Measurements from ENCODE around the gene RAB11FIP4.

Gene RAB11FIP4

DNA sequence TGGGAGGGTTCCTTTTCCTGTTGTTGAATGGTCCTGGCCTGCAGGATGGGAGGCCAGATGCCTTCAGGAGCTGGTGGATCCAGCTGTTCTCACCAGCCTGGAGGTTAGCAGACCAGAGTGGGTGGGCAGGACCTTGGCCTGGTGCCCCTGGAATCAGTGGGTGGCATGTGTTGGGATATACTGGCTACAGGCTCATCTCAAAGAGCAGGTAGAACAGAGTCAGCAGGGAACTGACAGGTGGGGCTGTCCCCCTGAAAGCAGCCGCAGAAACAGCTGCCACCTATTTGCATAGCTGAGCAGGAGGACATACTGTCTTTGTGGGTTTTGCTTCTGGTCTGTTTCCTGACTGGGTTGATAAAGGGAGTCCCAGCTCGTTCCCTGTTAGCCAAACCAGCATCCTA, 144.1 kb downstream of the RAB11FIP4 start:
- in situ Hi-C loops (cut with MboI; ENCODE audit: low pct_unique_long_range_greater_than_20kb, low sequenced_read_pairs, unreplicated experiment), result loop anchor here (10.0 kb wide), 1 partner anchor 309 kb away; no protein-coding TSS in a partner anchor
- TF ChIP-seq, protein P1, sequence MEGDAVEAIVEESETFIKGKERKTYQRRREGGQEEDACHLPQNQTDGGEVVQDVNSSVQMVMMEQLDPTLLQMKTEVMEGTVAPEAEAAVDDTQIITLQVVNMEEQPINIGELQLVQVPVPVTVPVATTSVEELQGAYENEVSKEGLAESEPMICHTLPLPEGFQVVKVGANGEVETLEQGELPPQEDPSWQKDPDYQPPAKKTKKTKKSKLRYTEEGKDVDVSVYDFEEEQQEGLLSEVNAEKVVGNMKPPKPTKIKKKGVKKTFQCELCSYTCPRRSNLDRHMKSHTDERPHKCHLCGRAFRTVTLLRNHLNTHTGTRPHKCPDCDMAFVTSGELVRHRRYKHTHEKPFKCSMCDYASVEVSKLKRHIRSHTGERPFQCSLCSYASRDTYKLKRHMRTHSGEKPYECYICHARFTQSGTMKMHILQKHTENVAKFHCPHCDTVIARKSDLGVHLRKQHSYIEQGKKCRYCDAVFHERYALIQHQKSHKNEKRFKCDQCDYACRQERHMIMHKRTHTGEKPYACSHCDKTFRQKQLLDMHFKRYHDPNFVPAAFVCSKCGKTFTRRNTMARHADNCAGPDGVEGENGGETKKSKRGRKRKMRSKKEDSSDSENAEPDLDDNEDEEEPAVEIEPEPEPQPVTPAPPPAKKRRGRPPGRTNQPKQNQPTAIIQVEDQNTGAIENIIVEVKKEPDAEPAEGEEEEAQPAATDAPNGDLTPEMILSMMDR (IDR thresholded peaks at IDR 0.05; ENCODE audit: extremely low read depth, insufficient read depth, missing control alignments), result no peak
- DNase-seq (ENCODE audit: low spot score), result peak; percentile 88

DNA sequence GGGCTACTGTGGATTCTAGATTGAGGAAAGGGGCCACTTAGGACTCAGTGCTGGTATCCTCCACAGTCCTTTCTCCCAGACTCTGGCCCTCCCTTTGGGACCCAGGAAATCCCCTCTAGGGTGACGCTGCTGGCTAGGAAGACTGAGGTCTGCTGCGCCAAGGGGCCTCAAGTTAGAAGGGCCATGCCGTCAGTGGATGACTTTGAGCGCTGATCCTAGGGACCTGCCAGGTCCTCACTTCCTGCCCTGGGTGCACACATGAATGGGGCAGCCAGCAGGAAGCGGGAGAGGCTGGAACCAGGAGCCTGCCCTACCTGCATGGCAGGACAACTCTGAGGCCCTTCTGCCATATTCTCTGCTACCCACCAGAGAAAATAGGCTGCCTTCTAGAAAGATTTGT, 145.0 kb downstream of the RAB11FIP4 start:
- in situ Hi-C loops (cut with MboI; ENCODE audit: low pct_unique_long_range_greater_than_20kb, low sequenced_read_pairs, unreplicated experiment), result loop anchor here (10.0 kb wide), 1 partner anchor 308 kb away; no protein-coding TSS in a partner anchor
- TF ChIP-seq, protein P1 (IDR thresholded peaks at IDR 0.05; ENCODE audit: extremely low read depth, insufficient read depth, missing control alignments), result no peak
- no peak for DNase-seq (ENCODE audit: low spot score)

DNA sequence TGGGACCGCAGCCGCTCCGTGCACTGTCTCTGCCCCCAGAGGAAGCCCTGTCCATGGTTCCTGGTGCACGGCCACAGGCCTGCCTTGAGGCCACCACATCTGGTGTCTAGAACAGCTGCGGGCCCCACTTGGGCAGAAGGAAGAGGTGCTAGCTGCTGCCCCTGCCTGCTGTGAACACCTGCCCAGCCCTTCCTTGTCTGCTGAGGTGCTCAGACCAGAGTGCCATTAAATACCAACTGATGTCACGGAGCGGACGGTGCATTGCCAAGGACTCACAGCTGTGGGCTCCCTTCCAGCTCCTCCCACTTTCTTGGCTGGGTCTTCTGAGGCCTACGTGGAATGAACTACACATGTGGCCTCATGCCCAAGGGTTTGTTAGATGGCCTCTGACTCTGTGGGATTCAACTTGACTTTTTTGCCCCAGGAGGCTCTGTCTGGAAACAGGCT, 146.1 kb downstream of the RAB11FIP4 start:
- TF ChIP-seq, protein P1 (IDR thresholded peaks at IDR 0.05; ENCODE audit: extremely low read depth, insufficient read depth, missing control alignments), result no peak
- no peak for DNase-seq (ENCODE audit: low spot score)
- in situ Hi-C loops (cut with MboI; ENCODE audit: low pct_unique_long_range_greater_than_20kb, low sequenced_read_pairs, unreplicated experiment), result loop anchor here (10.0 kb wide), 1 partner anchor 307 kb away; no protein-coding TSS in a partner anchor

DNA sequence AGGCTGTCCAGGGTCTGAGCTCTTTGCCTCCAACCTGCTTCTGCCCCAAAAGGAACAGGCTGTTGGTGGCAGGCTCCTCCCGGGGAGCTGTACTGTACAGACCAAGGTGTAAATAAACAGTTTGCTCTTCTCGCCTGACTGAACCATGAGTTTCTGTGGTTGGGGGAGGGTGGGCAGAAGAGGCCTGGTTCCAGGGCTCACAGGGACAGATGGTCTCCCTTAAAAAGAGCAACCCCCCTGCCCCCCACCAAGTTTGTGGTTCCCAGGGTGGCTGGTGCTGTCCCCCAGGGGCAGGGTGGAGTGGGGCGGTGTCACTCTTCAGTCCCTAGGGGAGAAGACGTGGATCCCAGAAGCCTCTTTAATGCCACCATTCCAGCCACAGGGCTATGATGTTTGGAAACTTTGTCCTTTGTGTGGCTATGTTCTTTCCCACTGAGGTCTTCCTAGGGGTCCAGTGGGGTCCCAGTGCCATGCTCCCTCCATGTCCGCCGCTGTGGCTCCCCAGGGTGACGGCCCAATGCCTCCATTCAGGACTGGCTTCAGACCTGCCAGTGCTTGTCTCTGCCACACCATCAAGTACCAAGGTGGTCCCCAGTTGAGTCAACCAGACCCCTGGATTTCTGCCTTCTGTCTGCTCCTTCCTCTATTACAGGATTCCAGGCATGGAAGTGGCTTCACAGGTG, 146.7 kb downstream of the RAB11FIP4 start:
- TF ChIP-seq, protein P1 (IDR thresholded peaks at IDR 0.05; ENCODE audit: extremely low read depth, insufficient read depth, missing control alignments), result no peak
- peak; percentile 69 for DNase-seq (ENCODE audit: low spot score)
- in situ Hi-C loops (cut with MboI; ENCODE audit: low pct_unique_long_range_greater_than_20kb, low sequenced_read_pairs, unreplicated experiment), result loop anchor here (10.0 kb wide), 1 partner anchor 307 kb away; no protein-coding TSS in a partner anchor

DNA sequence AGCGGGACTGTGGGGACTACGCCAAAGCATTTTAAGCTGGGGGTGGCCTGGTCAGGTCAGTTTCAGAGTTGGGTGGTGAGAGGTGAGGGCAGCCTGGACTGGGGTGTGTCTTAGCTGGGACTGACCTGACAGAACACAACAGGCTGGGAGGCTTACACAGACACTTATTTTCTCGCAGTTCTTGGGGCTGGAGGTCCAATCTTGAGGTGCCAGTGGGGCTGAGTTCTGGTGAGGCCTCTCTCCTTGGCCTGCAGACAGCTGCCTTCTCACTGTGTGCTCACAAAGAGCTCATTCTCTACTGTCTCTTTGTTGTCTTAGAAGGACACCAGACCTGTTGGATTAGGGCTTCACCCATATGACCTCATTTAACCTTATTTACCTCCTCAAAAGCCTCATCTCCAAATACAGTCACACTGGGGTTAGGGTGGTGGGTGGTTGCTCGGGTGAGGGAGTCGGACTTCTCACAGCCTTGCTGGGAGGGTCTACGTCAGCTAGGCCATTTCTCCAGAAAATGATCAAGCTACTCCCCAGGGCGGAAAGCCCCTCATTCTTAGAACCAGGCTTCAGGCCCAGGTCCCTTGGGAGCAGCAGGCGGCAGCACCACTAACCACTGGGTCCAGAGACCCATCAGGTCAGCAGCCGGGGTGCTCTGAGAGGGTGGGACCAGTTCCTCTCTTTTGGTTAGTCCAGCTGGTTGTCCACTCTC, 149.3 kb downstream of the RAB11FIP4 start:
- no peak for DNase-seq (ENCODE audit: low spot score)
- in situ Hi-C loops (cut with MboI; ENCODE audit: low pct_unique_long_range_greater_than_20kb, low sequenced_read_pairs, unreplicated experiment), result no loop called here
- TF ChIP-seq, protein P1 (IDR thresholded peaks at IDR 0.05; ENCODE audit: extremely low read depth, insufficient read depth, missing control alignments), result no peak

DNA sequence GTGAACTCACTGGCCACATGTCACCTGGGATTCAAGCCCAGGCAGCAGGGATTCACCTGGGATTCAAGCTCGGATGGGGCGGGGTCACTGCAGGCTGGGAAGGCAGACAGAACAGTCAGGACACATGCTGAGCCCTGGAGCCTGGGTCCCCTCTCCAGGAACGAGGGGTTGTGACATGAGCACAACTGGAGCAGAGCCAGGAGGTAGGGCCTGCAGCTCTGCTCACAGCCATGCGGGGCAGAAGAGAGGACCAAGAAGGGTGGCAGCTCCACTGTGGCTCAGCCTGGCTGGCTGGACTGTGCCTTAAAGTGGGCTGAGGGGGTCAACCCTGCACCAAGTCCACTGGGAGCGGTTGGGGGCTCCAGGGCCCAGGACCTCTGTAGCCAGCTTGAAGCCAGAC, 150.1 kb downstream of the RAB11FIP4 start:
- no peak for DNase-seq (ENCODE audit: low spot score)
- TF ChIP-seq, protein P1 (IDR thresholded peaks at IDR 0.05; ENCODE audit: extremely low read depth, insufficient read depth, missing control alignments), result peak; percentile 20
- in situ Hi-C loops (cut with MboI; ENCODE audit: low pct_unique_long_range_greater_than_20kb, low sequenced_read_pairs, unreplicated experiment), result no loop called here
